Glutamatergic neuron (in vitro differentiated cells): ENCODE measurements around the gene HIGD2A. TPM values are rescaled to one million over a fixed set of nuclear protein-coding genes. Genes with fewer than 3 reads are reported as not detected.

Experiments used
- DNase-seq: peaks from one replicate; pipeline ENCODE4 v3.0.0; 2022
- H3K27ac Mint-ChIP-seq: one replicate; pipeline ENCODE4 v1.8.0; 2020; ENCODE audit warnings: mild to moderate bottlenecking, mixed read lengths, inconsistent platforms; ENCODE audit not compliant: unreplicated experiment
- H3K27me3 Mint-ChIP-seq: one replicate; pipeline ENCODE4 v1.8.0; 2020; ENCODE audit warnings: mild to moderate bottlenecking, moderate library complexity, mixed read lengths, inconsistent platforms; ENCODE audit not compliant: unreplicated experiment
- H3K36me3 Mint-ChIP-seq: one replicate; pipeline ENCODE4 v1.8.0; 2020; ENCODE audit warnings: mild to moderate bottlenecking, mixed read lengths, inconsistent platforms; ENCODE audit not compliant: unreplicated experiment
- H3K4me1 Mint-ChIP-seq: one replicate; pipeline ENCODE4 v1.8.0; 2020; ENCODE audit warnings: mild to moderate bottlenecking, low read depth, mixed read lengths, inconsistent platforms; ENCODE audit not compliant: unreplicated experiment
- H3K4me3 Mint-ChIP-seq: one replicate; pipeline ENCODE4 v1.8.0; 2020; ENCODE audit warnings: mild to moderate bottlenecking, mixed read lengths, inconsistent platforms; ENCODE audit not compliant: unreplicated experiment
- H3K9me3 Mint-ChIP-seq: one replicate; pipeline ENCODE4 v1.8.0; 2020; ENCODE audit warnings: mild to moderate bottlenecking, moderate library complexity, mixed read lengths, inconsistent platforms; ENCODE audit not compliant: unreplicated experiment
- total RNA-seq: library from RNA; stranded (reverse); fragmentation: NEBNext Ultra II Directional; extraction: Animal tissue kit (Norgen Biotek cat#: 25700); gene quantifications from one replicate; pipeline ENCODE4 v1.2.1, GENCODE V29; 2021; ENCODE audit not compliant: unreplicated experiment
- TF ChIP-seq, protein P1 (sequence below): fragments of 200-600 bp; sonication (generic); IDR thresholded peaks from one replicate; pipeline ENCODE4 v1.5.0; 2021; ENCODE audit not compliant: partially characterized antibody, unreplicated experiment

HIGD2A gene
- total RNA-seq, 1 donor from 2014 or later, result 103 TPM

DNA sequence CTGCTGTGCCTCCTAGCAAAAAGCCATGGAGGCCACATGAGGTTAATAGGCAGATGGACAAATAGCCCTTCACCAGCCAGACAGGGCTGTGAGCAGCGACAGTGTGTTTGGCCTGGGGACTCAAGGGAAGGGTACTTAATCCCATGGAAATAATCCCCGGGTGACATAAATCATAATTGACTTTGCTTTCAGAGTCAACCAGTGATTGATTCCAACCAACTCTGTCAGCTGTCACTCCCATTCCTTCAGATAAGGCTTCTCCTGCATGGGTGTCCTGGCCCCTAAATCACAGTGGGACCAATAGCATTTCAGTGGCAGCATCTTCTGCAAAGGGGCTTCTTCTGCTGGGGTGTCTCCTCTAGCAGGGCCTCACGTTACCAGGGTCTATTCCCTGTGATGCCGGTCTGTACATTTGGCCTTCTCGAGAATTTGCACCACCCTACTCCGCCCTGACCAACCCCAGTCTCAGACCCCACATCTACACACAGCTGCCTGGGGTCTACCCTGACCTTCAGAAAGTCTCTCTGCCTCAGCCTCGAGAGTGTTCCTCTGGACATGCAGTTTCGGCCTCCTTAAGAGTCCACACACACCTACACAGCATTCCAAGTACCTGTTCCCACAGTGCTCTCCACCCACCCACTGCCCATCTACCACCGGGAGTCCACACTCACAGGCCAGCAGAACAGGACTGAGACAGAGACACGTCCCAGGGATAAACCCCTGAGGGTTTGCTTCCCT lies 24.1 kb downstream of the HIGD2A start:
- H3K4me3 Mint-ChIP-seq, result no peak overlapping the region
- no peak for DNase-seq
- H3K27ac Mint-ChIP-seq, result peak overlapping the region; percentile 68
- no peaks in the 10 kb centered on the region for H3K36me3 Mint-ChIP-seq
- H3K27me3 Mint-ChIP-seq, result peaks cover 2% of the 10 kb centered on the region
- TF ChIP-seq, protein P1, sequence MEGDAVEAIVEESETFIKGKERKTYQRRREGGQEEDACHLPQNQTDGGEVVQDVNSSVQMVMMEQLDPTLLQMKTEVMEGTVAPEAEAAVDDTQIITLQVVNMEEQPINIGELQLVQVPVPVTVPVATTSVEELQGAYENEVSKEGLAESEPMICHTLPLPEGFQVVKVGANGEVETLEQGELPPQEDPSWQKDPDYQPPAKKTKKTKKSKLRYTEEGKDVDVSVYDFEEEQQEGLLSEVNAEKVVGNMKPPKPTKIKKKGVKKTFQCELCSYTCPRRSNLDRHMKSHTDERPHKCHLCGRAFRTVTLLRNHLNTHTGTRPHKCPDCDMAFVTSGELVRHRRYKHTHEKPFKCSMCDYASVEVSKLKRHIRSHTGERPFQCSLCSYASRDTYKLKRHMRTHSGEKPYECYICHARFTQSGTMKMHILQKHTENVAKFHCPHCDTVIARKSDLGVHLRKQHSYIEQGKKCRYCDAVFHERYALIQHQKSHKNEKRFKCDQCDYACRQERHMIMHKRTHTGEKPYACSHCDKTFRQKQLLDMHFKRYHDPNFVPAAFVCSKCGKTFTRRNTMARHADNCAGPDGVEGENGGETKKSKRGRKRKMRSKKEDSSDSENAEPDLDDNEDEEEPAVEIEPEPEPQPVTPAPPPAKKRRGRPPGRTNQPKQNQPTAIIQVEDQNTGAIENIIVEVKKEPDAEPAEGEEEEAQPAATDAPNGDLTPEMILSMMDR, result no peak
- H3K4me1 Mint-ChIP-seq, result peaks cover 17% of the 10 kb centered on the region
- peaks cover 10% of the 10 kb centered on the region for H3K9me3 Mint-ChIP-seq

DNA sequence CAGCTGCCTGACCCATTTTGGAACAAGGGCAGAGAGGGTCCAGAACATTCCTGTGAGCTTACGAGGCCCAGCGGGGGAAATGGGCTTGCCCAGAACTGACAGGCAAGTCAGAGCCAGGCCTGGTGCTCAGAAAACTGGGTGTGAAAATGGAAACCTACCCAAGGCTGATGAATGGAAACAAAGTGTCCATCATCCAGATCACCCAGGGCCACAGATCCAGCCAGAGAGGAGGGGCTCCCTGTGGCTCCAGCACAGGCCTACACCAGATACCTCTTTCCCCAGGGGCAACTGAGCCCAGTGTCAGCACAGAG lies 24.7 kb downstream of the HIGD2A start:
- Mint-ChIP-seq H3K4me1 (peaks cover 17% of the 10 kb centered on the region), H3K4me3 (no peak overlapping the region), H3K9me3 (peaks cover 10% of the 10 kb centered on the region), H3K36me3 (no peaks in the 10 kb centered on the region), H3K27me3 (peaks cover 2% of the 10 kb centered on the region), H3K27ac (peak overlapping the region; percentile 6)
- TF ChIP-seq, protein P1, result no peak
- DNase-seq, result no peak

DNA sequence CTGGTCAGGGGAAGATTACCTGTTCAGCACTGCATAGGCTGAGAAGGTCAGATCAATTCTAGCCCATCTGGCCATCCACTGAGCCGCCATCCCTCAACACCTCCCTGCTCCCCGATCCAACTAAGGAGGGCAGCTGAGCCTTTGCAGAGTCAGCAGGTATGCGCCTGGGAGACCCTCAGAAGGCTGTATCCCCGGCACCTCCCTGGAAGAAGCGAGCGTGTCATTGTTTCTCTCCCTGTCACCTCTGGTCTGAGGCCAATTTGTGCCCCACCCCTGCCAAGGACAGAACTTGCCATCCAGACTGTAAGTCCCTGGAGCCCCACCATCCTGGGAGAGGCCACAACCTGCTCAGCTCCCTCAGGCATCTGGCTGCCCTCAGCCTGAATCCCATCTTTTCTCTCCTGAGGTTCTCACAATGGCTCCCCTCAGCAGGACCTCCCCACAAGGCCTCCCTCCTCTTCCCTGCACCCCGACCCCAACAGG lies 25.2 kb downstream of the HIGD2A start:
- Mint-ChIP-seq H3K36me3 (no peaks in the 10 kb centered on the region), H3K4me3 (peak overlapping the region; percentile 55), H3K4me1 (peaks cover 17% of the 10 kb centered on the region), H3K27me3 (peaks cover 2% of the 10 kb centered on the region), H3K27ac (no peak overlapping the region), H3K9me3 (peaks cover 10% of the 10 kb centered on the region)
- no peak for DNase-seq
- TF ChIP-seq, protein P1, result no peak

DNA sequence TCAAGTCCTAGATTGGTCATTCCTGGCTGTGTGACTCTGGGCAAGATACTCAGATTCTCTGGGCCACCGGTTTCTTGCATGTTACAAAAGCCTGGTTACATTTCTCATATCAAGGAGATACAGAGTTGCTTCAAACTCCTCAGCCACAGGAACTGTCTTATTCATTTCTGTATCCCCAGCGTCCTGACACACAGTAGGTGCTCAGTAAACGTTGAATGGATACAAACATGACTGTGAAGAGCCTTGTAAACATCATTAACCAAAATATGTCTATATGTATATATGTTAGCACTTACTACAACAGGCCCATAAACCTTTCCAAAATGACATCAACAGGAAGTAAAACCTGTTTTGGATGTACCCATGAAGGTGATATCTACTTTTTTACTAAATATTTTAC lies 26.2 kb downstream of the HIGD2A start:
- TF ChIP-seq, protein P1, result no peak
- H3K9me3 Mint-ChIP-seq, result peaks cover 10% of the 10 kb centered on the region

DNA sequence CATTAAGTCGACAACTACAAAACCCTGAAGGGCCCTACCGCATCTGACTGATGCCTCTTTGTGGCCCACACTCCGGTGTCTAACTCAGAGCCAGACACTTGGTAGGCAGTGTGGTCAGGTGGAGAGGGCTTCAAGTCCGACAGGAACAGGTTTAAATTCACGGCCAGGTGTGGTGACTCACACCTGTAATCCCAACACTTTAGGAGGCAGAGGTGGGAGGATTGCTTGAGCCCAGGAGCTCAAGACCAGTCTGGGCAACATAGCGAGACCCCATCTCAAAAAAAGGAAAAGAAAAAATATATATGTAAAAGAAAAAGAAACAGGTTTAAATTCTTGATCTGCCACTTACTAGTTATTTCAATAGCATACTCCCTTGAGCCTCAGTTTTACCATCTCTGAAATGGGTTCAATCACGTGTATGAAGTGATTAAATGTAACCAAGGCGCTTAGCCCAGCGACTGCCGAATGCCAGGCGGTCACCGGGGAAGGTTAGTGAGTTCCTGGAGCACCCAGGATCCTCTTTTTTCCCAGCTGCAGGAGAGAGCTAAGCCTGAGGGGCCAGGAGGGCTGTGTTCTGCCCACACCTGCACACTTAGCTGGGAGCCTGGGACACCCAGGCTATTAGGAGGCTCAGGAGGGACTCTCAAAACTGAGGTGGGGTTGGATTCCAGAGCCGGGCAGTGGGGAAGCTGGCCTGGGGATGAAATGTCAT lies 26.8 kb downstream of the HIGD2A start:
- Mint-ChIP-seq H3K4me3 (peak overlapping the region; percentile 85), H3K4me1 (peaks cover 17% of the 10 kb centered on the region), H3K27ac (peak overlapping the region; percentile 43), H3K27me3 (peaks cover 2% of the 10 kb centered on the region), H3K36me3 (peaks cover 2% of the 10 kb centered on the region), H3K9me3 (peaks cover 13% of the 10 kb centered on the region)
- no peak for DNase-seq
- TF ChIP-seq, protein P1, result no peak

More for the DNA sequence above, 26.2 kb downstream of the HIGD2A start:
- no peak for DNase-seq
- H3K4me1 Mint-ChIP-seq, result peaks cover 17% of the 10 kb centered on the region
- H3K4me3 Mint-ChIP-seq, result peak overlapping the region; percentile 85
- H3K36me3 Mint-ChIP-seq, result no peaks in the 10 kb centered on the region
- peaks cover 2% of the 10 kb centered on the region for H3K27me3 Mint-ChIP-seq
- H3K27ac Mint-ChIP-seq, result no peak overlapping the region
